Measurements from ENCODE around the gene CNGA3.

DNA sequence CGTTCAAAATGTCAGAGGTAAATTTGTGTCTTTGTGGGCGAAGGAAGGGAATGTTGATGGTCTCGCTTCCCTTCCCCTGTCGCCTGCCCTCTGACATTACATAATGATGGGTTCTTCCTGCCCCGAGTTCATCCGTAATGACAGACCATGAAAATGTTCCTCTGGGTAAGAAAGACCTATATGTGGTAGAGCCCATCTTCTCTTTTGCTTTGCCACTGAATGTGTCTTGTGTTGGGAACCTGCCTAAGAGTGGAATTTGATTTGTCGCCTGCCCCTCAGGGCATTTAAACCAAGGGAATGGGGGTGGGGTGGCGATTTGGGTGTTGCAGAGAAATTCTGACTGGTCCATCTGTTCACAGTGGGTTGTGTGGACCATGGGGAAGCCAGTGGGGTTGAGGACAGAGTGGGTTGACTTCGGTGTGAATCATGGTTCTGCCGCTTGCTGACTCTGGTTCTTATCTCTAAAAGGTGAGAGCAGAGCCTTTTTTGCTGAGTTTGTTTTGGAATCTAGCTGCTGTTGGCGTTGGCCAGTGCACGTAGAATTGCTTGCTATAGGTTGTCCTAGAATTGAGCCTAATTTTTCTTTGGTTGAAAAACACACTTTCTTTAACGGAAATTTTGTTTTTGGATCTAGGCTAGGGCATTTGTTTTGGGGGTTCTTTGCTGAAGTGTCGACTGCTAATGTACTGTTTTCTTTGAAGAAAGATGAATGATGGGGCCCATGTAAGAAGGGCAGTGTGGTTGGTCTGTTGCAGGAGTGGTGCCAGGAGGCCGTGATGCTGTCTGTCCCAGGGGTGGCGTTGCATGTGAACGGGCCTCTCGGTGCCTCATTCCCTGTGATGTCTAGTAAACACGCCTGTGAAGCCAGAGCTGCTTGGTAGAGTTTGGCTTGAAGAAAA lies 99.7 kb downstream of the CNGA3 start:
- TF ChIP-seq, protein P1, sequence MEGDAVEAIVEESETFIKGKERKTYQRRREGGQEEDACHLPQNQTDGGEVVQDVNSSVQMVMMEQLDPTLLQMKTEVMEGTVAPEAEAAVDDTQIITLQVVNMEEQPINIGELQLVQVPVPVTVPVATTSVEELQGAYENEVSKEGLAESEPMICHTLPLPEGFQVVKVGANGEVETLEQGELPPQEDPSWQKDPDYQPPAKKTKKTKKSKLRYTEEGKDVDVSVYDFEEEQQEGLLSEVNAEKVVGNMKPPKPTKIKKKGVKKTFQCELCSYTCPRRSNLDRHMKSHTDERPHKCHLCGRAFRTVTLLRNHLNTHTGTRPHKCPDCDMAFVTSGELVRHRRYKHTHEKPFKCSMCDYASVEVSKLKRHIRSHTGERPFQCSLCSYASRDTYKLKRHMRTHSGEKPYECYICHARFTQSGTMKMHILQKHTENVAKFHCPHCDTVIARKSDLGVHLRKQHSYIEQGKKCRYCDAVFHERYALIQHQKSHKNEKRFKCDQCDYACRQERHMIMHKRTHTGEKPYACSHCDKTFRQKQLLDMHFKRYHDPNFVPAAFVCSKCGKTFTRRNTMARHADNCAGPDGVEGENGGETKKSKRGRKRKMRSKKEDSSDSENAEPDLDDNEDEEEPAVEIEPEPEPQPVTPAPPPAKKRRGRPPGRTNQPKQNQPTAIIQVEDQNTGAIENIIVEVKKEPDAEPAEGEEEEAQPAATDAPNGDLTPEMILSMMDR (IDR thresholded peaks at IDR 0.05) = no peak
- TF ChIP-seq POLR2A (IDR thresholded peaks at IDR 0.05) = peak in 1 of 4 donors; percentile 14
